ENCODE data around the gene NUCB2.

GRCh38 chr11:17369684-17370243, 93.2 kb downstream of the NUCB2 start:
- TF ChIP-seq CTCF (IDR thresholded peaks at IDR 0.05): no peak
- no peak for TF ChIP-seq ZFX (IDR thresholded peaks at IDR 0.05; ENCODE audit: borderline replicate concordance)
